HG03565 (cell line): ENCODE measurements around the gene TRAIP.
"Not testable (repeated sequence)": the region's sequence is repeated elsewhere in the genome, so short reads cannot be mapped to it uniquely, and the experiment has no call there.

Experiments
- ATAC-seq: cut with Tn5 transposase; IDR thresholded peaks from one replicate; pipeline ENCODE4 v1.9.1; 2021; ENCODE audit warnings: mild to moderate bottlenecking, moderate library complexity; ENCODE audit not compliant: unreplicated experiment

TRAIP gene

GRCh38 chr3:49794431-49794830 is 61.9 kb downstream of the TRAIP start:
- ATAC-seq, result no peak

DNA sequence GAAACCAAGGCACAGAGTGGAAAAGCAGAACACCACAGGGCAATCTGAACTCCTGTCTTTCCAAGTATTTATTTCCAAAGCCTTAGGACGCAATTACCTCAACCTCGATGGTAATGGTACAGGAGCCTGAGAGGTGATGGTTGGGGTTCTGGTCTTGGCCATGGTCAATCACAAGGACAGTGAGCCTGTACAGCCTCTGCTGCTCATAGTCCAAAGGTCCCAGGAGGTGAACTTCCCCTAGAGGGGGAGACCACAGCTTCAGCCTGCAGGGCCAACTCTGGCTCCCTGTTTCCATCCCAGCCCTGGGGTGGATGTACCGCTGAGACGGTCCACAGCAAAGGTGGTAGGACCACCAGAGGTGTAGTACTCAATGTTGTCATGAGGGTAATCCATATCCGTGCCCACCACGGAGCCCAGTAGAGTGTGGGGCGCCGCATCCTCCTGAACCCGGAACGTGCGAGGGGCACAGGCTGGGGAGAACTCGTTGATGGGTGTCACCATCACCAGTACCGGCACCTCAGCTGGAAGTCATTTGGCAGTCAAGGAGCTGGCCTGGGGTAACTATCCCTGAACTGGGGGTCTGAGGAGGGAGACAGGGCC is 62.8 kb downstream of the TRAIP start:
- ATAC-seq, result no peak

DNA sequence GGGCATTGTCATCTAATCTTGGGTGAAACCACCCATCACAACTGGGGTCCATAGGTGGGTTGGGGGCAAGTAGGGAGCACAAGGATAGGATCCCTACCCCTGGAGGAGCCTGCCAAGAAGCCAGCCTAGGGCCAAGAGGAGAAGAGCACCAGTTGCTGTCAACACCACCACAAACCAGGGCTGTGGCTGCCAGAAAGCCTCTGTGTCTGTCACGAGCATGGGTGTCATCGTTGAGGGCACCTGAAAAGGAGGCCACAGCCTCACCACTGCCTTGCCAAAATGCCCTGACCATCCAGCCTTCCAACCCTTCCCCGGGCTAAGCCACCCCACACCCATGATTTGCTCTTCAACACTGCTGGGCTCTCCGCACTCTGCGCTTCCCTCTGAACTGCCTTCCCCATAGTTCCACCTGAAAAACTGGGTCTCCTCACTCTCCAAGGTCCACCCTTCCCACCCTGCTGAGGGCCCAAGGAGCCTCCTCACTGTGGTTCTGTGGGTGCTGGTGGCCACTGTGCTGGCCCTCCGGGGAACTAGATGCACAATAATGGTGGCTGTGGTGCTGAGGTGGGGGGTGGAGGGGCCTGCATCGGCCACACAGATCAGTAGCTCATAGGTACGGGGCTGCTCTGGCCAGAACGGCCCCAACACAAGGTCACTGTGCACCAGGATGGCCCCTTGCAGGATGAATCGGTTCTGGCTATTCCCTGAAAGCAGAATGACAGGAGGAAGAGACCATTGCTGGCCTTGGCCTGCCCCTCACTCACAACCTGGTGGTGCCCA is 63.8 kb downstream of the TRAIP start:
- ATAC-seq, result no peak

- no peak for ATAC-seq
These were observed 64.8 kb downstream of the TRAIP start for GRCh38 chr3:49791571-49791970.

- no peak for ATAC-seq
These were observed 65.5 kb downstream of the TRAIP start for GRCh38 chr3:49790626-49791411.

DNA sequence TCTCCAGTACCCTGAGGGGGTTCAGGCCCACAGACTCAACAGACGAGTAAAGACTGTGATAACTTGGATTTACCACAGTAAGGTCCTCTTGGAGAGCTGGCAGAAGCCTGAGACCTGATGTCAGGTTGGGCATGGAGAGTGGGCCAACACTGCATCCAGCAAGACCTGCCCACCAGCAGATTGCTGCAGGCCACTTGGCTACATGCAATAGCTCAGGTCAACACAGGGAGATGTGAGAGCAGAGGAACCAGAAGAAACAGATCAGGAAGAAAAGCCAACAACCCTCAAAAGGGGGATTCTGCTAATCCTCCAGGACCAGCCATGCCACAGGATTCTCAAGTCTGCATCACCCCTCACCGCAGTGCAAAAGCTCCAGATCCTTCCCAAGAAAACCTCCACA is 68.3 kb downstream of the TRAIP start:
- ATAC-seq, result no peak

- ATAC-seq, result no peak
These were observed 68.8 kb downstream of the TRAIP start for GRCh38 chr3:49787536-49787935.

GRCh38 chr3:49787182-49787464 is 69.2 kb downstream of the TRAIP start:
- no peak for ATAC-seq

GRCh38 chr3:49786357-49787181 is 69.8 kb downstream of the TRAIP start, which contains the start of gene IP6K1:
TSS of gene IP6K1 (minus strand) at chr3:49786542. CDS start at chr3:49748040, 38,502 bp downstream.
- peak; percentile 99 for ATAC-seq

DNA sequence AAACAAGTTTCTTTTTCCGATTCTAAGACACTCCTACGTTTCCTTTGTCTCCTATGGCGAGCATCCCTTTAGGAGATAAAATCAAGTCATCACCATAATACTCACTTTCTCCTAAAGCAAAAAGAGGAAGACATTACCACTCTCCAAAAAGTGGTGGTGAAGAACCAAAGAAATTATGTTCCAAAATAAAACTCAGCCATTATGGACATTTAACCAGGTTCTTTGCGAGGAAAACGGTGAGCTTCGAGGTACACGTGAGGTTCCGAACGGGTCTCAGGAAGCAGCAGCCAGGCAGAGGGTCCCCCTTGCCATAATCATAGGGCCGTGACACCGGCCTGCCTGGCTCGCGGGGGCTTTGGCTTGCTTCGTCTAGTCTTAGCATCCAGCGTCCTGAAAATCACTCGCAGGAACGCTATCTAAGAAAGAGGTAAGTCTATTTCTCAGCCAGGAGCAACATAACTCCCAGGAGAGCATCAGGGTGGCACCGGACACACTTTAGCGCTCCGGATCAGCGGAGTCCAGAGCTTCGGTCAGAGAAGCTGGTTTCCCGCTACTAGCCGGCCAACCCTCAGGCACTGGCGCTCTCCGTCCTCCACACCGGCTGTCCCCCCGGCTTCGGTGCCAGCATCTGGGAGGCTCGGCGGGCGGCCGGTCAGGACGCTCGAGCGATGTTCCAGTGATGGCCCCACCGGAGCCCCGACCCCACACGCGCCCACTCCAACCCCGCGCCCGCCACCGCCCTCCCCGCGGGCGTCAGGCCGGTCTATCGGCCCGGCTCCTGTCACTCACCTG is 70.6 kb downstream of the TRAIP start:
- peak; percentile 24 for ATAC-seq

DNA sequence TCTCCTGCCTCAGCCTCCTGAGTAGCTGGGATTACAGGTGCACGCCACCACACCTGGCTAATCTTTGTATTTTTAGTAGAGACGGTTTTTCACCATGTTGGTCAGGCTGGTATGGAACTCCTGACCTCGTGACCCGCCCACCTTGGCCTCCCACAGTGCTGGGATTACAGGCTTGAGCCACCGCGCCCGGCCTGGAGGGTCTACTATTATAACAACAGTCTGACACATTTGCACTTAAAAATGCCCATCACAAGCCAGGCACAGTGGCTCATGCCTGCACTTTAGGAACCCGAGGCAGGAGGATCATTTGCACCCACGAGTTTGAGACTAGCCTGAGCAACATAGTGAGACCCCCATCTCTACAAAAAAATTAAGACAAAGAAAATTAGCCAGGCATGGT is 74.1 kb downstream of the TRAIP start:
- not testable (repeated sequence) for ATAC-seq

GRCh38 chr3:49781415-49782199 is 74.8 kb downstream of the TRAIP start:
- ATAC-seq, result no peak

DNA sequence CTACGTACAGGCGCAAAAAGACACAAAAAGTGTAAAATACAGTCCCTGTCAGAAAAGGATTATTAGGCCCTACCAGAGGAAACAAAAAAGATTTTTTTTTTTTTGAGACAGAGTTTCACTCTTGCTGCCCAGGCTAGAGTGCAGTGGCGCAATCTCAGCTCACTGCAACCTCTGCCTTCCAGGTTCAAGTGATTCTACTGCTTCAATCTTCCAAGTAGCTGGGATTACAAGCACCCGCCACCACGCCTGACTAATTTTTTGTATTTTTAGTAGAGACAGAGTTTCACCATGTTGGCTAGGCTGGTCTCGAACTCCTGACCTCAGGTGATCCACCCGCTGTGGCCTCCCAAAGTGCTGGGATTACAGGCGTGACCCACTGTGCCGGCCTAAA is 75.4 kb downstream of the TRAIP start:
- not testable (repeated sequence) for ATAC-seq

GRCh38 chr3:49780080-49780974 is 76.0 kb downstream of the TRAIP start:
- ATAC-seq, result no peak

DNA sequence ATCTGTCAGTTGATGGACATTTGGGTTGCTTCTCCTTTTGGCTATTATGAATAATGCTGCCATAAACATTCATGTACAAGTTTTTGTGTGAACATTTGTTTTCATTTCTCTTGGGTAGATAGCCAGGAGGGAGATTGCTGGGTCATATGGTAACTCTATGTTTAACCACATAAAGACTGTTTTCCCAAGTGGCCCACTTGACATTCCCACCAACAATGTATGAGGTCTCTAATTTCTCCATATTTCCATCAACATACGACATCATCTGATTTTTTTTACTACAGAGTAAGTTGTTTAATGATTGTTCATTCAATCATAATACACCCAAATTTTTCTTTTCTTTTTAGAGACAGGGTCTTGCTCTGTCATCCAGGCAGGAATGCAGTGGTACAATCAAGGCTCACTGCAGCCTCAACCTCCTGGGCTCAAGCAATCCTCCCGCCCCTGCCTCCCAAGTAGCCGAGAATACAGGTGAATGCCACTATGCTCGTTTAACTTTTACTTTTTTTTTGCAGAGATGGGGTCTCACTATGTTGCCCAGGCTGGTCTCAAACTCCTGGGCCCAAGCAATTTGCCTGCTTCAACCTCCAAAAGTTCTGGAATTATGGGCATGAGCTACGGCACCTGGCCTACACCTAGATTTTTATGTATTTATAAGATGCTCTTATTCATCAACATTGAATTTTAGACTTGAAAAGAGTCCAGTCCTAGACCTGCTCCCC is 76.8 kb downstream of the TRAIP start:
- ATAC-seq, result no peak
